Breast epithelium (tissue), 3 donors: ENCODE data around the gene HNMT.

Source experiments
- CTCF ChIP-seq, 3 donors: fragments of 450-650 bp; IDR thresholded peaks; one replicate each; pipeline ENCODE4 v1.5.1; 2016 to 2017; ENCODE audit warnings: antibody characterized with exemption in 3 of 3, mild to moderate bottlenecking in 3 of 3, moderate library complexity in 3 of 3
- POLR2A ChIP-seq: fragments of 450-650 bp; IDR thresholded peaks from one replicate; pipeline ENCODE4 v1.6.1; 2016; ENCODE audit warnings: antibody characterized with exemption, mild to moderate bottlenecking, moderate library complexity
- POLR2AphosphoS5 ChIP-seq, 3 donors: sonication (generic); formaldehyde crosslinking; IDR thresholded peaks; one replicate each; pipeline ENCODE4 v1.6.1; 2017; ENCODE audit warnings: antibody characterized with exemption in 3 of 3

GRCh38 chr2:137938204-137938603, 26.1 kb upstream of the HNMT start:
- TF ChIP-seq POLR2A, result no peak
- no peak for TF ChIP-seq CTCF (IDR thresholded peaks at IDR 0.05)
- TF ChIP-seq POLR2AphosphoS5 (IDR thresholded peaks at IDR 0.05), result no peak
